GM19025 (cell line): ENCODE data around the gene CD83.

Source experiments
- ATAC-seq: cut with Tn5 transposase; IDR thresholded peaks from one replicate; pipeline ENCODE4 v1.9.1; 2021; ENCODE audit warnings: mild to moderate bottlenecking, low read depth, moderate library complexity; ENCODE audit not compliant: unreplicated experiment

Gene CD83

DNA sequence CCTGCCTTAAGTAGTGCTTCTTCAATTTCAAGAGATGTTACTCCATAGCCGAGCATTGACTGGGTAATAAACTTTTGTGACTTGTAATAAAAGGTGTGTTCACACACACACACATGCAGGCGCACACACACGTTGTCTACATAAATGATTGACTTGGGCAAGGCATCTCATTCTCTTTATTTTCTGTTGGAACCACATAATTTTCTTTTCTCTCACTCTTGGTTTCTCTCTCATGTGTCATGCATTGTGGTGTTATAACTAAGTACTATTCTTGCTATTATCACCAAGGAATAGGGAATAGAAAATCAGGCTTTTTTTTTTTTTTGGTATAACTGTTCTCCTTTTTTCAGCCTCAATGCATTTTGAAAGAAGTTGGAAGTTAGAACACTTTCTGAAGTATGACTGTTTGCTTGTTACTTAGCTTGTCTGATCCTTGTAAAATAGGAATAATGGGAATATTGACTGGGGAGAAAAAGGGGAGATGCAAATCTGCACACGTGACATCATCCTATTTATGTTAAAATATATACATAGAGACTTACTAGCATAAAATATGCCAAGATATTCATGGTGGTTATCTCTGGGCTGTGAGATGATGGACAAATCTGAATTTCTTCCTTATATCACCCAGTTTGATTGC lies 26.1 kb upstream of the CD83 start:
- no peak for ATAC-seq

DNA sequence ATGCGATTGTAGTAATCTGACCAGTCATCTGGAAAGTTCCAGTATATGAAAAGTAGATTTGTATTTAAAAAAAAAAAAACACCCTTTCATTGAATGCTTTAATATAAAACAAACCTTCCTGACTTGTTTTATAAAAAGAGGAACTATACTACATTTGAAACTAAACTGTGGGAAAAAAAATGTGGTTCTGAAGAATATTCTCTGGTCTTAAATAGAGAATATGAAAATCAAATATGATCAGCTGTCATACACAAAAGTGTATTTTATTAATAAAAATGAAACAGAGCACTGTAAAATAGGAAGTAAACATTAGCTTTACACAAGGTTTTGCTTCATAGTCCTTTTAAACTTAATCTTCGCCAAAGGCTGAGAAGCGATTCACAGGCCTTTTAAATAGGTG lies 25.3 kb upstream of the CD83 start:
- ATAC-seq: no peak

DNA sequence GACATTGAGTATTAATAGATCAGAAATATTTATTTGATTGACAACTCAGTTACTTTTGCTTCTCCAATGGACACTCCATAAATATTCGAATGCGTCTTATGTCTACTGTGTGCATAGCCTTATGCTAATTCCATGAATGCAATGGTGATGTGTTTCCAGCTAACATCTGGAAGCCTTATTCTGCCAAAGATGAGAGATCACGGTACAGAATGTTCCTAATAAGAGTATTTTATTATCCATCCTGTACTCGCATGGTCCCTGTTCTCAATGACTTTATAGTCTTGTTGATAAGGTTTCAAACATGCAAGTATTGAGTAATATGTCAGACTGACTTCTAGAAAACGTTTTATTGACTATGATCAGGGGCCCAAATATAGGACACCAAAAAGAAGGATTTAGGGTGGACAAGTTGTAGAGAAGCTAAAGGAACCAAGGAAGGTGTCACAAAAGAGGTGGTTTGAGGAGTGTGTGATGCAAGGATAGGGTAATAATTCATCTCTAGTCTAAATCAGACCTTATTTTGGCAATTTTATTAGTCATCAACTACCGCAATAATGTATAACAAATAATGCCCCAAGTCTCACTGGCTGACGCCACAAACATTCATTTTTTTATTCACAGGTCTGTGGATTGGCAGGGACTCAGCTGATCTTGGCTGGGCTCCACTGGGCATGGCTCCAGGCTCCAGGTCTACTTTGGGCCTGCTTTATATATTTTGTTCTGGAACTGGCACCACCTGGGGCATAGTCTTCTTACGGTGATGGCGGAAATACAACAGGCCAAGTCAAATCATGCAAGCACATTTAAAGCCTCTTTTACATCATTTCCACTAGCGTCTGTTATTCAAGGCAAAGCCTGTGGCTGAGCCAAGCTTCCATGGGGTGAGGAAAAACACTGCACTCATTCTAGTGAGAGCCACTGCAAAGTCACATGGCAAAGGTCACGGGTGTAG lies 24.5 kb upstream of the CD83 start:
- ATAC-seq: no peak

DNA sequence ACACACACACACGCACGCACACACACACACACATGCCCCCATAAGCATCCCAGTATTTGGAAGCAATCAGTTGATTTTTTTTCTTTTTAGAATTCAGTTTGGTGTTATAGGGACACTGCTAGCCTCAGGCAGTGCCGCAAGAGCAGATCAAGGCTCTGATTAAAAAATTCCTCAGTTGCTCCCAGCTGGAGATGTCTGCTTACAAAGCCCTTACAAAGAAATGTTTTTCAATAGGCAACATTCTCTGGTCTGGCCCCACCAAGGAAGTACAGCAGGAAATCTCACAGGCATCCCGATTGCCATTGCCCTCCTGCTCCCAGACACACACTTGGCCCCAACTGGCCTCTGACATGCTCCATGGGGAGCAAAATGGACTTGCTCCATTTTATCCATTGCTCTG lies 22.9 kb upstream of the CD83 start:
- ATAC-seq: no peak

DNA sequence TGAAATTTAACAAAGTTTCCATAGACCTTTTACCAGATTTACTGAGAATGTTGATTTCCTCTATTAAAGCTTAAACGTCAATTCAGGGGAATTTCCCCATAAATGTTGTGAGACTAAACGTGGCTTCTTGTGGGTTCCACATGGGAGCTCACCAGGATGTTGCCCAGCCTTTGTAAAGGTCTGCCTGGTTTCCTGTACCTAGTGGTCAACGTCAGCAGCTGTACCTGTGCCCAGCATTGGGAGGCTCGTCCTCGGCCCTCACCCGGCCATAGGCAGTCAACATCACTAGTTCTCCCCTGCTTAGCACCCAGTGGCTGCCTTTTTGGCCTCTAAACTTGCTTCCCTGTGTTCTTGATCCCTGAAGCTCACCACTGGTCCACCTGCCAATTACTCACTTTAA lies 22.1 kb upstream of the CD83 start:
- no peak for ATAC-seq

DNA sequence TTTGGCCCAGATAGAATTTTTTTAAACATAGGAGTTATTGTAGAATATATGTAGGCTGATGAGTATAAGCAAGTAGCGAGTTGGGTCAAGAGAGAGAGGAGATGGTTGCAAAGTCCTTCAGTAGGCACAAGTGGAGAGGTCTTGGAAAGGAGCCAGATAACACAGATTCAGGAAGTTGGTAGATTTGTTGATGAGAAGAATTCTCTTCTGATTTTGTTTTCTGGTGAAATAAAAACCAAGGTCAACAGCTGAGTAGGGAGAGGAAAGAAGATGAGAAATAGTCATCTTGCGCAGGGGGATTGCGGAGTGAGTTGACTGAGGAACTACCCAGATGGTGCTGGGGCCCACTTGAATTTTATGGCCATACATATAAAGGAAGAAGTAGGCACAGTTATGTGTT lies 17.4 kb upstream of the CD83 start:
- ATAC-seq: no peak

DNA sequence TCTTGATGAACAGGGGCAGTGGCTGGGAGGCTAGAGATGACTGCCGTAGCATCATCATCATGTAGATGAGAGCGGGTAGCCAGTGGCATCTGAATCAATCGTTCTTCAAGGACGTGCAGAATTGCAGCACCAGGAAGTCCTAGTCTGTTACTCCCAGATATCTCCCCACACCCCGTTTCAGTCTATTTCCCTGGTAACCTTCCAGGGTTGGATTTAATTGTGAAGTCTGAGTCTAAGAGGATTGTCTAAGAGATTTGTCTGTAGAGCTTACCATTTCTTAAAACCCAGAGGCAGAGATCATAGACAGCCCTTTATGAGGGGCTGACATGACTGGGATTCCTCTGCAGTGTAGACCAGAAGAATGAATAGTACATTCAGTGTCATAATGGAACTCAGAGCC lies 16.6 kb upstream of the CD83 start:
- ATAC-seq: no peak

DNA sequence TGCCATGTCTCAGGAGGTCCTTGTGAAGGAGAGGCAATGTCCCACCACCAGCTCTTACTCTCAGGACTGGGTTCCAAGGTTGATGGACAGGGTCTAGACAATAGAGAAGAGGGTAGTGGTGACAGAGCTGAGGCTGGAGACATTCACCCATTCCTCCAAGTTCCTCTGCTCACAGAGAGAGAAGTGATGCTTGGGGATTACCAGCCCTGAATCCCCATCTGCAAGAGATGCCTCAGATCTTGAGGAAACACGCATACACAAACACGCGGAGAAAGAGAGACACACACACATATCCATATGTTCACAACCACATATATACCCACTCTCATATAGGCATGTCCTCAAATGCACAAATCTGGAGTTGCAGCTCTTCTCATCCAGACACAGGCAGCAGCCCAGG lies 15.2 kb upstream of the CD83 start:
- ATAC-seq: no peak

DNA sequence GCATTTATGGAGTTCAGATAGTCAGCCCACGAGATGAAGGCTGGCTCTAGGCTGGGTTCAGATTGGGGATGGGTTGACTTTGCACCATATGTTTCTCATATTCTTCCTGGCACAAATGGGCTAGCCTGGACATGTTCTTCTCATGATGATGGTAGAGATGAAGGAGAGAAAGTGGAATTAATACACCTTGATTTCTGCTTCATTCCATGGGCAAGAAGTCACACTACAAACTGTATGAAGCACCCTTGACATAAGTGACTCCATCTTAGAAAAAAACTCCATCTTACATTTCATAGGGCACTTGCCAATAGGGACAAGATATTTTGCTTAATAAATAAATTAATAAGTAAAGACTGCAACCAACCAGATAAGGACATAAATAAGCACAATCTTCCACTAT lies 12.0 kb upstream of the CD83 start:
- ATAC-seq: no peak

DNA sequence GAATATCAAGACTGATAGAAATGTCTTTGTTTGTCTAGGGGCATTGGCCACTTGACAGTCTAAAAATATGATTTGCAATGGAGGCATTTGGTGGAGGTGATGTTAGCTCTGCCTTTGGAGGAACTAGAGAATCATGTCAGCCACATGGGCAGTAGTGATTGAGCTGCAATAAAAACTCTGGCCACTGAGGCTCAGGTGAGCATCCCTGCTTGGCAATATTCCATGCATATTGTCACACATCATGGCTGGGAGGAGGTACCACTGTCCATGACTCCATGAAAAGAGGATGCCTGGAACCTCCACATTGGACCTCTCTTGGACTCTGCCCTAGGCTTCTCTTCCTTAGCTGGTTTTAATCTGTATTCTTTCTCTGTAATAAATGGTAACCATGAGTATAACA lies 10.6 kb upstream of the CD83 start:
- ATAC-seq: no peak

DNA sequence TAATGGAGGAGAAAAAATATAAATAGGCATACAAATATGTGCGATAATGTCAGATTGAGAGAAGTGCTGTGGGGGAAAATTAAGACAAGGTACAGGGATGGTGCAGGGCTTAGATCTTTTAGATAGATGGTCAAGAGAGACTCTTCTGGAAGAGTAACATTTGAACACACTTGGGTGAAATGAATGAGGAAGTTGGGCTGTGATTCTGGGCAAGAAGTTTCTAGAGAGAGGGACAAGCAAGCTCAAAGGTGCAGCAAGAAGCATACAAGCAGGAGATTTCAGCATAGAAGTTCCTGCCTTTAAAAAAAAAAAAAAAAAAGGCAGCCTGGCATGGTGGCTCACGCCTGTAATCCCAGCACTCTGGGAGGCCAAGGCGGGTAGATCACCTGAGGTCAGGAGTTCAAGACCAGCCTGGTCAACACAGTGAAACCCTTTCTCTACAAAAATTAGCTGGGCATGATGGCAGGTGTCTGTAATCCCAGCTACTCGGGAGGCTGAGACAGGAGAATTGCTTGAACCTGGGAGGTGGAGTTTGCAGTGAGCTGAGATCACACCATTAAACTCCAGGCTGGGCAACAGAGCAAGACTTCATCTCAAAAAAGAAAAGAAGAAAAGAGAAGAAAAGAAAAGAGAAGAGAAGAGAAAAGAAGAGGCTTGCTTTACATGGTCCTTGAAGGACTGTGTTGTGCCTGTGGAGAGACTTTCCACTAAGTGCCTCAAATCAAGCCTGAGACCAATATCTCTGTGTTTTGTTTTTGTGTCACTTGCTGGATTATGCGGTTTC lies 9.7 kb upstream of the CD83 start:
- ATAC-seq: no peak

DNA sequence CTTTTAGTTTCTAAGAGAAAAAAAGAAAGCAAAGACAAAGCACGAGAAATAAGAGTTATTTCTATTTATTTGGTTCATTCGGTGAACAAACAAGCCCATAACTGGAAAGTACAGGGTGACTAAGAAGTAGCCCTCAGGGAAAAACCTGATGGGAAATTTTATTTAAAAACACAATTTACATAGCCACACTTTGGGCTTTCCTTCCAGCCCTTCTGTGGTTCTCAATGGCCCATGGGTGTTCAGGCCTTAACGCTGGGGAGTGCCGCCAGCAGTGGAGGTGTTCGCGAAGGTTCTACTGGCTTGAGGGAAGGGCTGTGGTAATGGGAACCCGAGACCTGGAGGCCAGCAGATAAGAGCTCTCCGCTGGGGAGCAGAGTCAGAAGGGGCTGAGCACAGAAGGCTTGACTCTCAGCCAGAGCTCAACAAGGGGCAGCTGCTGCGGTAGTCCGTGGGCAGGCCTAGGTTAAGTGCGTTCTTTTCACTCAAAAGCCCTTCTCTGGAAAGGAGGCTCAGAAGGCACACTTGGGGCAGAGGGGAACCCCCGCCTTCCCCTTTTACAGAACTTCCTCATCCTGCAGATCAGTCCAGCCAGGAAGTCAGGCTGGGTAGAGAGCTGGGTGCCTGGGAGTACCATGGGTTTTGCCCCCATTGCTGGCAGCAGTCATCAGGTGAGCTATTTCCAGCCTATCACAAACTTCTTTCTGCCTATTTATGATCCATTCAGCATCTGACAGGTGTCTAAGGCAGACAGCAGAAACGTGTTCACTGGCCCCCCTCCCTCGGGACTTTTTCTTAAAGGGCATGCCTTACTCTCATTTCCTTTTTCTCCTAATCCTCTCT lies 8.8 kb upstream of the CD83 start:
- ATAC-seq: peak; percentile 59

DNA sequence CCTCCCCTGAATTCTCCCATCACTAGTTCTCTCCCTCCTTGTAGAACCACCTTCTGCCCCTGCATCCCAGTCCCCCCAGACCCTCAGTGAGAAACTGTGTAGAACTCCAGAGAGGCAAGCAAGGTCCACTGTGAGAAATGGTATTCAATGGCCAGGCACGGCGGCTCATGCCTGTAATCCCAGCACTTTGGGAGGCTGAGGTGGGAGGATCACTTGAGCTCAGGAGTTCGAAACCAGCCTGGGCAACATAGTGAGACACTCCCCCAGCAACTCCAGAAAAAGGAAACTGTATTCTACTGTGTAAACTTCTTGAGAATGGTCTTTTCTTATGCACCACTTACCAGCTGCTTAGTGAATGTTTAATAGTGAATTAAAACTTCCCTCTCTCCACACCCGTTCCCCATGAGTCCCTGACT lies 8.2 kb upstream of the CD83 start:
- no peak for ATAC-seq

DNA sequence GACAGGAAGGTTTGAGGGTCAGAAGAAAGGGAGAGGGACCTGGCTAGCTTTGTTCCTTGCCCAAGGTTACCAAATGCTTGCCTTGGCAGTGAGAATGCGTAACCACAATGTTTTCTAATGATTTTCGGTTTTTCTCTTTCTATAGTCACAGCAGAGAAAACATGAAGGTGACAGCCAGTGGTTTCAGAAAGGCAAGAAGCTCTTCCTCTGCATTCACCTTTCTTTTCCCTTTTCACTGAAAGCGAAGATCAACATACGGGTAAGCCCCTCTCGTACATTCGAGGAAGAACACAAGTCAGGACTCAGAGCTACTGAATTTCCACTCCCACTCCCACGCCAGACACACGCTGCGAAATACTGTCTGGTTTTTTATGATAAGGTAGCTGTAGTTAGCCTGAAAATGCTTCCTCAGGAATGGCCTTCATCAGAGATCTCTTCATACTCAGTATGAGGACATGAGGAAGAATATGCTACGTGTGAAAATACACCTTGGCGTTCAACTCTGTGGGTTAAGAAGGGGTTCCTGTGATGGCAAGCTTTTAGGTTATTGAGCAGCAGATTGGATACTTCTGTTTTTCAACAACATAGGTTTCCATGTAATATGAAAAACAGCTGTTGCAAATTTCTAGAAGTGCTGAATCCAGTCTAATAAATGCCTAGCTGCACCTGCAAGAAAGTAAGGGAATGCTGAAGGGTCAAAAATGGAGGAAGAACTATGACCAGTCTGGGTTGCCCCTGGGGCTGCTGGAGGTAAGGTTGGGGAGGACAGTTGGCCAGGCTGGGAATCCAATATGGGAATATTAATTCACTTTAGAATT lies 7.4 kb upstream of the CD83 start:
- ATAC-seq: peak; percentile 56

DNA sequence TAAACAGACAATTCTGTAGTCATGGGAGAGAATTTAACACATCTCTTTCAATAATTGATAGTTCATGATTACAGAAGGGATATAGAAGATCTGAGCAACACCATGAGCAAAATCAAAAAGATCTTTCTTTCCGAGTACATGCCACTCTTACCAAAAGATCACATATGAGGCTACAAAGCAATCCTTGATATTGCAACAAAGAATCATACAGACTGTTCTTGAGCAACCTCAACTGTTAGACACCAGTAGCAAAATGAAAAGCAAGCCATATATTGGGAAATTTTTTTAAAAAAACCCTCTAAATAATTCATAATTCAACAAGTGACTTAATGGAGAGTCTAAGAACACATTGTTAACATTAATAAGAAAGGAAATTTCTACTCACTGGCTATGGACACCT lies 3.6 kb upstream of the CD83 start:
- no peak for ATAC-seq

DNA sequence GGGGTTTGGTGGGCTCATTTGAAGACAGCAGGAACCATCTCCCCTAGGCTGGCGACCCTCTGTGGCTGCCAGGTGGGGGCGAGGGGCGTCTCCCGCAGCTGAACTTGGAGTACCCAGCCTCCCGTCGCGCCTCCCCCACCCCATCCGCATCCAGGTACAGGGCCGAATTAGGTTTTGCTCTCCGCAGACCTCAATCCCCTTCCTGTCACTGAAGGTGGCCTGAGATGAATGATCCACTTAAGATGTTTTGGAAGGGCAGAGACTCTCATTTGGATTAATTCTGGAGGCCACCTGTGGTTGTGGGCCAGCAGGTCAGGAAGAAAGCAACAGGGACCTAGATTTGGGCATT lies 493 bp downstream of the CD83 start:
- no peak for ATAC-seq

DNA sequence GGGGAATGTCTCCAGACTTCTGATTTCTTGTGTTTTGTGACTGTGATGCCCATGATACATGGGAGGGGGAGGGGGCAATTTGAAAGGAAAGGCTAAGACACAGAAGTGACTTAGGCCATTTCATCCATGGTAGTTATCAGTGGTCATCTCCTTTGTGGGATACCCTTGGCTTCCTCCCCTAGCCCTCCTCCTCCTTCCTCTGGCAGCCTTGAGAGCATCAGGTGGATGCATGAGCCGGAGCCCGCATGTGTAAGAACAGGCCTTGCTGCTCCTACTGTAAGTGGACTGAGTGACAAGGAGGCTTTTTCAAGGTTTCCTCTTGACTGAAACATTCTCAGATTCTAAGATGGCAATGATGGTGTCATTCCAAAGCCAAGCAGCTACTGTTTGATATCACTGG lies 874 bp downstream of the CD83 start:
- ATAC-seq: no peak

DNA sequence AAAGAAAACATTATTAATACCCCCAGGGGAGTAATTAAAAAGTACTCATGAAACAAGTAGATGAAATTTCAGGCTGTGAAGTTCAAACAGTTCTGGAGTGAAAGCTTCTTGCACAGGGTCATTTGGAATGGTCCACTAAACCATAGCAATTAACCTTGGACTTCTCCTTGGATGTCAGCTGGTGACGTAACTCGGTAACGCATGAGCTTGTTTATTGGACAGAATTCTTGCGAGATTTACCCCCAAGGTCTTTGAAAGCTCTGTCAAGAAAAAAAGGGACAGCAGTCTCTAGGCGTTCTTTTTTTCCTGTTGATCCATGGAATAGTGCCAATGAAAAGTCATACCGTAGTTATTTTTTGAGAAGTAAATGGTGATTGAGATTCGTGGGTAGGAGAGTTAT lies 2.2 kb downstream of the CD83 start:
- no peak for ATAC-seq

DNA sequence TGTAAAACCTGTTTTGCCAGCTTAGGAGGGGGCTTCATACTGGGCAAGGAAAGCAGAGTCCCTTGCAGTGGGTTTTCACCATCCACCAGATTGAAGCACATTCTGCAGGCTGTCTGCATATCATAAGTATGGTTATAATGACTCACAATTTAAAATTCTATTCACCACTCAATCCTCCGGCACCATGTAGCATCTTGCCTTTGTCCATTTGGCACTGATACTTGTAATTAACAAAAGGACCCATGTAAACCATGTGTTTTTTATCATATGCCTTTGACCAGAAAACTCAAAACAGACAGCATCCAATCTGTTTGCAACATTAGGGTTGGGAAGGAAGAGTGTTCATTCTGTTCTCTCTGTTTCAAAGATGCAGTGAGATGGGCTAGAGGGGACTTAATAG lies 3.0 kb downstream of the CD83 start:
- no peak for ATAC-seq

DNA sequence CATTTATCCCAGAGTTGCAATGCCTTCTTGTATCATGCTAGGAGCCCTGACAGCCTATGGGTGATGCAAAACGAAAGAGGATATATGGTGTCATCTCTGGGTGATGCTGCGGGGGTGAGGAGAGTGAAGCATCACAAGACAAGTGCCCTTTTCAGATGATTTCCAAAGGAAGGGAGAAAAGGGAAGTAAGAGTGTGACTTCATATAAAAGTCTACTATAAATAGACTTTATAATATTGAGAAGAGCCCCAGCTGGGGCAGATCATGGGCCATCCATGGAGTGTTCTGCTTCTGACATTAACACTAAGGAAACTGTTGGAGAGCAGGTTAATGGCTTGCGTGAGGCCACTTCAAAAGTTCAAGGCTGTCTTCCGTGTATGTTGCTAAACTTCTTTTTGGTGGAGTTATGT lies 4.4 kb downstream of the CD83 start:
- ATAC-seq: peak; percentile 51
